Measurements from ENCODE around the gene IRS2. TPM values are rescaled to one million over a fixed set of nuclear protein-coding genes. Genes with fewer than 3 reads are reported as not detected.
"Not testable (repeated sequence)": the region's sequence is repeated elsewhere in the genome, so short reads cannot be mapped to it uniquely, and the experiment has no call there.

The IRS2 gene
- total and polyA plus RNA-seq, 4 donors = 6.8 to 27.1 (median 15.4) TPM

- TF ChIP-seq CTCF (IDR thresholded peaks at IDR 0.05; ENCODE audit: control extremely low read depth, extremely low read depth) = no peak
- H3K4me3 ChIP-seq = no peak overlapping the region
- no peaks in the 10 kb centered on the region for H3K36me3 ChIP-seq (ENCODE audit: control insufficient read depth in 4 of 4, insufficient read depth in 4 of 4, low read length in 4 of 4)
- no peak overlapping the region for H3K27ac ChIP-seq (ENCODE audit: low read depth in 1 of 2, low read length in 1 of 2)
- H3K27me3 ChIP-seq (ENCODE audit: control insufficient read depth in 3 of 3, insufficient read depth in 3 of 3, low read length in 2 of 3) = no peaks in the 10 kb centered on the region
- 88 to 90% methylated on average over 23 to 29 of the region's 29 CpGs for WGBS, 2 donors
- peaks cover 0 to 10% (median 3%) of the 10 kb centered on the region in 5 donors for H3K4me1 ChIP-seq (ENCODE audit: control insufficient read depth in 5 of 5, insufficient read depth in 5 of 5, low read length in 5 of 5)
- no peak overlapping the region for H3K9ac ChIP-seq (ENCODE audit: insufficient read depth in 1 of 2, low read length in 2 of 2)
- peaks cover 0 to 4% (median 0%) of the 10 kb centered on the region in 4 donors for H3K9me3 ChIP-seq (ENCODE audit: control insufficient read depth in 4 of 4, insufficient read depth in 3 of 4, low read length in 3 of 4)
- ATAC-seq (ENCODE audit: insufficient read depth, low FRiP score) = no peak
- DNase-seq = no peak
Measured at GRCh38 chr13:109733550-109733949, 52.8 kb downstream of the IRS2 start.

GRCh38 chr13:109732470-109733170 is 53.8 kb downstream of the IRS2 start:
- H3K4me3 ChIP-seq; ATAC-seq (ENCODE audit: insufficient read depth, low FRiP score); H3K27ac ChIP-seq (ENCODE audit: low read depth in 1 of 2, low read length in 1 of 2); H3K9ac ChIP-seq (ENCODE audit: insufficient read depth in 1 of 2, low read length in 2 of 2); H3K36me3 ChIP-seq (ENCODE audit: control insufficient read depth in 4 of 4, insufficient read depth in 4 of 4, low read length in 4 of 4); DNase-seq; H3K27me3 ChIP-seq (ENCODE audit: control insufficient read depth in 3 of 3, insufficient read depth in 3 of 3, low read length in 2 of 3); H3K9me3 ChIP-seq (ENCODE audit: control insufficient read depth in 4 of 4, insufficient read depth in 3 of 4, low read length in 3 of 4): not testable (repeated sequence)
- H3K4me1 ChIP-seq (ENCODE audit: control insufficient read depth in 5 of 5, insufficient read depth in 5 of 5, low read length in 5 of 5) = peaks cover 0 to 12% (median 3%) of the 10 kb centered on the region in 5 donors
- WGBS, 2 donors = 97 to 99% methylated on average over 36 to 50 of the region's 50 CpGs

- H3K27ac ChIP-seq (ENCODE audit: low read depth in 1 of 2, low read length in 1 of 2) = no peak overlapping the region
- H3K9ac ChIP-seq (ENCODE audit: insufficient read depth in 1 of 2, low read length in 2 of 2) = no peak overlapping the region
- H3K4me1 ChIP-seq (ENCODE audit: control insufficient read depth in 5 of 5, insufficient read depth in 5 of 5, low read length in 5 of 5) = peaks cover 0 to 12% (median 3%) of the 10 kb centered on the region in 5 donors
- DNase-seq = no peak
- TF ChIP-seq CTCF (IDR thresholded peaks at IDR 0.05; ENCODE audit: control extremely low read depth, extremely low read depth) = no peak
- peaks cover 0 to 7% (median 0%) of the 10 kb centered on the region in 4 donors for H3K9me3 ChIP-seq (ENCODE audit: control insufficient read depth in 4 of 4, insufficient read depth in 3 of 4, low read length in 3 of 4)
- ATAC-seq (ENCODE audit: insufficient read depth, low FRiP score) = no peak
- no peak overlapping the region for H3K4me3 ChIP-seq
- no peaks in the 10 kb centered on the region for H3K36me3 ChIP-seq (ENCODE audit: control insufficient read depth in 4 of 4, insufficient read depth in 4 of 4, low read length in 4 of 4)
- WGBS, 2 donors = 91 to 98% methylated on average over 13 of the region's 13 CpGs
- no peaks in the 10 kb centered on the region for H3K27me3 ChIP-seq (ENCODE audit: control insufficient read depth in 3 of 3, insufficient read depth in 3 of 3, low read length in 2 of 3)
Measured at GRCh38 chr13:109730812-109731335, 55.5 kb downstream of the IRS2 start.

GRCh38 chr13:109728791-109729731 is 57.3 kb downstream of the IRS2 start:
- peaks cover 0 to 7% (median 0%) of the 10 kb centered on the region in 4 donors for H3K9me3 ChIP-seq (ENCODE audit: control insufficient read depth in 4 of 4, insufficient read depth in 3 of 4, low read length in 3 of 4)
- no peaks in the 10 kb centered on the region for H3K36me3 ChIP-seq (ENCODE audit: control insufficient read depth in 4 of 4, insufficient read depth in 4 of 4, low read length in 4 of 4)
- ATAC-seq (ENCODE audit: insufficient read depth, low FRiP score) = no peak
- H3K4me3 ChIP-seq = no peak overlapping the region
- DNase-seq = peak in 2 of 3 donors; percentile 41 to 43
- no peak overlapping the region for H3K27ac ChIP-seq (ENCODE audit: low read depth in 1 of 2, low read length in 1 of 2)
- no peak for TF ChIP-seq CTCF (IDR thresholded peaks at IDR 0.05; ENCODE audit: control extremely low read depth, extremely low read depth)
- H3K27me3 ChIP-seq (ENCODE audit: control insufficient read depth in 3 of 3, insufficient read depth in 3 of 3, low read length in 2 of 3) = no peaks in the 10 kb centered on the region
- H3K9ac ChIP-seq (ENCODE audit: insufficient read depth in 1 of 2, low read length in 2 of 2) = no peak overlapping the region
- H3K4me1 ChIP-seq (ENCODE audit: control insufficient read depth in 5 of 5, insufficient read depth in 5 of 5, low read length in 5 of 5) = peaks cover 0 to 12% (median 3%) of the 10 kb centered on the region in 5 donors
- 71 to 82% methylated on average over 17 of the region's 17 CpGs for WGBS, 2 donors

Measured in lung (tissue), 12 donors.